D721Med (cell line): Measurements from ENCODE around the gene CHRM1.

Experiments used
- DNase-seq: peaks from one replicate; pipeline ENCODE4 v3.0.0; 2011; ENCODE audit warnings: low spot score; ENCODE audit not compliant: insufficient read length
- FAIRE-seq: peaks from 2 replicates; lab custom pipeline; 2011; peaks lifted over from hg19 to GRCh38; lab: Jason Lieb, UNC
- TF ChIP-seq, protein P1 (sequence below): IDR thresholded peaks from 2 replicates; pipeline ENCODE4 v1.5.1; 2012; ENCODE audit warnings: mild to moderate bottlenecking, control low read depth; ENCODE audit not compliant: insufficient read depth; ENCODE audit errors: missing control alignments

CHRM1 gene

DNA sequence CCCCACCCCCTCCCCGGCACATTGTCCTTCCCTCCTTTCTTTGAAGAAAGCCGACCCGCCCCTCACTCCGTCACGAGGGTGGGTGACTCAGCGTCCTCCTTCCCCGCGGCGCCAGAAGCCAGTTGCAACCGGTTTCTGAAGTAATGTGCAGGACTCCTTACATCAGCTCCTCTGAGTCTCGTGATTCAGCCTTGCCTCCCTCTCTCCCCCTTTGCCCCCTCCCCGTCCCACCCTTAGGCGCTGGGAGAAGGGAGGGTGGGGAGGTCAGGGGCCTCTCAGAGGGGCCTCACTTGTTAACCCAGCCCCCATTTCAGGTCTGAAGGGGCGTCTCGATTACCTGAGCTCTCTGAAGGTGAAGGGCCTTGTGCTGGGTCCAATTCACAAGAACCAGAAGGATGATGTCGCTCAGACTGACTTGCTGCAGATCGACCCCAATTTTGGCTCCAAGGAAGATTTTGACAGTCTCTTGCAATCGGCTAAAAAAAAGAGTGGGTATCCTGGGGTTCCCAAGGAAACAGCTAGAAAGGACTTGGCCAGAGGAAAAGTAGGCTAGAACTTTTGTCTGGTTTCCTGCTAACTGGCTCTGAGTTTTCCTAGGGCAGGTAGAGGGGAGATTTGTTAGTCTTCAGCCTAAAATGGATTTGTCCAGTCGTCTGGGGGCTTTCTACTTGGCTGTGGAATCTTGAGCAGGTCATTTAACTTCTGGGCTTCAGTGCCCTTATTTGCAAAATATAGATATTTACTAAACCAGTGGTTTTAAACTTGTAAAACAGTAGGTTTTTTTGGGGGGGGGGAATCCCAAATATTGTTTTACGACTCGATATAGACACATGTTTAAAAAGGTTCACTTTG, 39.4 kb downstream of the CHRM1 start:
- DNase-seq (peak; percentile 53), FAIRE-seq (no peak)
- TF ChIP-seq, protein P1, sequence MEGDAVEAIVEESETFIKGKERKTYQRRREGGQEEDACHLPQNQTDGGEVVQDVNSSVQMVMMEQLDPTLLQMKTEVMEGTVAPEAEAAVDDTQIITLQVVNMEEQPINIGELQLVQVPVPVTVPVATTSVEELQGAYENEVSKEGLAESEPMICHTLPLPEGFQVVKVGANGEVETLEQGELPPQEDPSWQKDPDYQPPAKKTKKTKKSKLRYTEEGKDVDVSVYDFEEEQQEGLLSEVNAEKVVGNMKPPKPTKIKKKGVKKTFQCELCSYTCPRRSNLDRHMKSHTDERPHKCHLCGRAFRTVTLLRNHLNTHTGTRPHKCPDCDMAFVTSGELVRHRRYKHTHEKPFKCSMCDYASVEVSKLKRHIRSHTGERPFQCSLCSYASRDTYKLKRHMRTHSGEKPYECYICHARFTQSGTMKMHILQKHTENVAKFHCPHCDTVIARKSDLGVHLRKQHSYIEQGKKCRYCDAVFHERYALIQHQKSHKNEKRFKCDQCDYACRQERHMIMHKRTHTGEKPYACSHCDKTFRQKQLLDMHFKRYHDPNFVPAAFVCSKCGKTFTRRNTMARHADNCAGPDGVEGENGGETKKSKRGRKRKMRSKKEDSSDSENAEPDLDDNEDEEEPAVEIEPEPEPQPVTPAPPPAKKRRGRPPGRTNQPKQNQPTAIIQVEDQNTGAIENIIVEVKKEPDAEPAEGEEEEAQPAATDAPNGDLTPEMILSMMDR = no peak

GRCh38 chr11:62880803-62881578, 40.2 kb downstream of the CHRM1 start, which contains the start of gene SLC3A2:
TSS of gene SLC3A2 (plus strand) at chr11:62880896. CDS start at chr11:62881024, 128 bp downstream.
- TF ChIP-seq, protein P1 = peak; percentile 72
- peak; percentile 76 for DNase-seq
- no peak for FAIRE-seq

DNA sequence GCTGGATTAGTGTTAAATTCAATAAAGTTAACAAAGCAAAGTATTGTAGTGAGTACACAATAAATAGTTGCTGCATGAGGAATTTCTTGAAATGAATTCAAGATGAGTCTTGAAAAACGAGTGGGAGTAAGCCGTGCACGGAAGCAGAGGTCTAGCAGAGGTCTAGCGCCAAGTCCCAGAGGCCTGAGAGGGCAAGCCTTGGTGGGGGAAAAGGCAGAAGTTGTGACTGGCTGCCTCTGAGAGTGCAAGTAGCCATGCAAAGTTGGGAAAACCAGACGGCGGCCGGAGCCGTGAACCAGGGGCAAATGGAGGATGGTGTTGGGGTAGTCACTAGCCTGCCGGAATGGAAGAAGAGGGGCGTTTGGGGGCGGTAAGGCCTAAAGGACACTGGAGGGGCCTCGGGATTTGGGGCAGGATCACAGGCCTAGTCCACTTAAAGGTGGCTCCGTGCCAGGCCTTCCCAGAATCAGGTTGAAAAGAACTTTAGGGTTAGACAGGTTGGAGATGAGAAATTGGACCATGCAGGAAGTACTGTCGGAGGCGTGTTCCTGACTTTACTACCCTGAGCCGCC, 40.8 kb downstream of the CHRM1 start:
- DNase-seq = no peak
- TF ChIP-seq, protein P1 = no peak
- FAIRE-seq = no peak

DNA sequence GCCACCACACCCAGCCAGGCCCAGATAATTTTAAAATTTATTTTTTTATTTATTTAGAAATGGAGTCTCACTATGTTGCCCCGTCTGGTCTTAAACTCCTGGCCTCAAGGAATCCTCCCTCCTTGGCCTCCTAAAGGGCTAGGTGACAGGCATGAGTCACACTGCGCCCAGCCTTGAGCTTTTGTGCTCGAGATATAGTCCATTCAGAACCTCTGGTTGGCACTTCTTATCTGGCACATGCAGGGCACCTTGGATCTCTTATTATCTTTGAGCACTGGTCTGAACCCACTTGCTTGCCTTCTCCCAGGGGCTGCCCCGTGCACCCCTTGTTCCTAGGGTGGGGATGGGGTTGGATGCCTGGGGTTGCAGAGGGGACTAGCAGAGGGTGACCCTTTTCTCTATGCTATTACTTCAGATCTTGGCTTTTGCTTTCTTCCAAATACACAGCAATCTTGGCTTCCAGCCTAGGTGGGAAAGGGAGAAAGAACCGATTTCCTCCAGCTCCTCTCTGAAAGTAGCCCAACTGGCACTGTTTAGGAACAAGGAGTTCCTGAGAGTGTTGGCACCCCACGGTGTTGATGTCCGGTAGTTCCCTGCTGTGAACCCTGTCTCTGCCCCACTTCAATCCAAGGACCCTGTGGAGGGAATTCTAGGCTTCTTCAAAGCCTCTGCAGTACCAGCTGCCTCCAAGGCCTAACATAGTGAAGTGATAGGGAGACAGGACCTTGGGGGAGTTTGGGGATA, 41.8 kb downstream of the CHRM1 start:
- FAIRE-seq (no peak), DNase-seq (no peak)
- TF ChIP-seq, protein P1 = no peak

DNA sequence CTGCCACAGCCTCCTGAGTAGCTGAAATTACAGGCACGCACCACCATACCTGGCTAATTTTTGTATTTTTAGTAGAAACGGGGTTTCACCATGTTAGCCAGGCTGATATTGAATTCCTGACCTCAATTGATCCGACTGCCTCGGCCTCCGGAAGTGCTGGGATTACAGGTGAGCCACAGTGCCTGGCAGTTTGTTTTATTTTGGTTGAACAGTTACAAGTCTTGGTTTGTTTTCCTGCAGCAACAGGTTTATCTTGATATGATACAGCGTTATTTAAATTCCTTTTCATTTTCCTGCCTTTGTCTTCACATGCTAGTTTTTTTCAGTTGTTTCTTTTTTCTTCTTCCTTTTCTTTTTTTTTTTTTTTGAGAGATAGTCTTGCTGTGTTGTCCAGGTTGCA, 44.5 kb downstream of the CHRM1 start:
- FAIRE-seq (no peak), DNase-seq (no peak)
- TF ChIP-seq, protein P1 = no peak

DNA sequence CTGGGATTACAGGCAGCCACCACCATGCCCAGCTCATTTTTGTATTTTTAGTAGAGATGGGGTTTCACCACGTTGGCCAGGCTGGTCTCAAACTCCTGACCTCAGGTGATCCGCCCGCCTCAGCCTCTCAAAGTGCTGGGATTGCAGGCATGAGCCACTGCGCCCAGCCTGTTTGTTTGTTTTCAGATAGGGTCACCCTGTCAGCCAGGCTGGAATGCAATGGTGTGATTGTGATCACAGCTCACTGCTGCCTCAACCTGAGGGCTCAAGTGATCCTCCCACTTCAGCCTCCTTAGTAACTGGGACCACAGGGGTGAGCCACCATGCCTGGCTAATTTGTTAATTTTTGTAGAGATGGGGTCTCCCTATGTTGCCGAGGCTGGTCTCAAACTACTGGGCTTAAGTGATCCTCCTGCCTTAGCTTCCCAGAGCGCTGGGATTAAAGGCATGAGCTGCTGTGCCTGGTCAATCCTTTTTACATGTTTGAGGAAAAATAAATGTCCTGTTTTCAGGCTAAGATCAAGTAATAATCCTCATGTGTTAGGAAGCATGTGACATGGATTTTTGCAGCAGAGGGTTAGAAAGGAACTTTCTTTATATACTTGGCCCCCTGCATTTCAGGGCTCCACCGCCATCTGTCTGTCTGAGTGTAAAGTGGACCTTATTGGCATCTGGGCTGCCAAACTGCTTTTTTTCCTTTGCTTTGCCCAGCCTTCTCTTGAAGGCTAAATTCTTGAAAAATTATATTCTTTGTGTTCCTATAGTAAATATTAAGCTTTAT, 45.3 kb downstream of the CHRM1 start:
- FAIRE-seq (no peak), DNase-seq (no peak)
- TF ChIP-seq, protein P1 = peak; percentile 32
